ENCODE results near the gene ARHGAP26. TPM values are rescaled to one million over a fixed set of nuclear protein-coding genes. Genes with fewer than 3 reads are reported as not detected.

Gene ARHGAP26
- total RNA-seq, 1 experiment from 2014 or later, result 54.3 TPM

DNA sequence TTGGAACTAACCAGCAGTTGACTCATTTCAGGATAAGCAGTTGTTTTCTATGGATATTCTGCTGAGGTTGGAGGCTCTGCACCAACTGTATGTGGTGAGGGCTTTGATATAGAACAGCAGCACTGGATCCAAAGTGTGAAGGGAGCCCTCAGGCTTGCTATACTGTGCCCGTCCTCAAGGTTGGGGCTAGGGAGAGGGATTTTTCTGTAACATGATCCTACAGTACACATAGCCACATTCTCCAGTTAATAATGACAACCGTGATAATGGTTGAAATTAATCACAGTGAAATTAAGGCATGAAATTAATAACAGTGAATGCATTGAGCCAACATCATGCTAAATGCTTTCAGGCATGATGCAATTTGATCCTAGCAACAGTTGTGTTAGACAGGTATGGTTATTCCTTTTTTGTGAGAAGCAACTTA, 36.7 kb downstream of the ARHGAP26 start:
- Mint-ChIP-seq H3K4me1 (ENCODE audit: insufficient read depth, unreplicated experiment) (peaks cover 14% of the 10 kb centered on the region), H3K4me3 (ENCODE audit: unreplicated experiment) (no peak overlapping the region), H3K36me3 (ENCODE audit: insufficient read depth, unreplicated experiment) (no peaks in the 10 kb centered on the region), H3K27me3 (ENCODE audit: insufficient read depth, unreplicated experiment) (no peaks in the 10 kb centered on the region), H3K27ac (ENCODE audit: low read depth, unreplicated experiment) (no peak overlapping the region), H3K9me3 (ENCODE audit: unreplicated experiment) (no peaks in the 10 kb centered on the region)
- intact Hi-C loops (cut with micrococcal nuclease), result no loop called here
- no TSS peak for BruUV-seq (replicated peaks)
- POLR2A ChIA-PET, result no interaction called here
- DNase-seq (ENCODE audit: unreplicated experiment), result no peak
- TF ChIP-seq, protein P1, sequence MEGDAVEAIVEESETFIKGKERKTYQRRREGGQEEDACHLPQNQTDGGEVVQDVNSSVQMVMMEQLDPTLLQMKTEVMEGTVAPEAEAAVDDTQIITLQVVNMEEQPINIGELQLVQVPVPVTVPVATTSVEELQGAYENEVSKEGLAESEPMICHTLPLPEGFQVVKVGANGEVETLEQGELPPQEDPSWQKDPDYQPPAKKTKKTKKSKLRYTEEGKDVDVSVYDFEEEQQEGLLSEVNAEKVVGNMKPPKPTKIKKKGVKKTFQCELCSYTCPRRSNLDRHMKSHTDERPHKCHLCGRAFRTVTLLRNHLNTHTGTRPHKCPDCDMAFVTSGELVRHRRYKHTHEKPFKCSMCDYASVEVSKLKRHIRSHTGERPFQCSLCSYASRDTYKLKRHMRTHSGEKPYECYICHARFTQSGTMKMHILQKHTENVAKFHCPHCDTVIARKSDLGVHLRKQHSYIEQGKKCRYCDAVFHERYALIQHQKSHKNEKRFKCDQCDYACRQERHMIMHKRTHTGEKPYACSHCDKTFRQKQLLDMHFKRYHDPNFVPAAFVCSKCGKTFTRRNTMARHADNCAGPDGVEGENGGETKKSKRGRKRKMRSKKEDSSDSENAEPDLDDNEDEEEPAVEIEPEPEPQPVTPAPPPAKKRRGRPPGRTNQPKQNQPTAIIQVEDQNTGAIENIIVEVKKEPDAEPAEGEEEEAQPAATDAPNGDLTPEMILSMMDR (IDR thresholded peaks at IDR 0.05; ENCODE audit: unreplicated experiment), result no peak
- CTCF ChIA-PET, result no interaction called here

DNA sequence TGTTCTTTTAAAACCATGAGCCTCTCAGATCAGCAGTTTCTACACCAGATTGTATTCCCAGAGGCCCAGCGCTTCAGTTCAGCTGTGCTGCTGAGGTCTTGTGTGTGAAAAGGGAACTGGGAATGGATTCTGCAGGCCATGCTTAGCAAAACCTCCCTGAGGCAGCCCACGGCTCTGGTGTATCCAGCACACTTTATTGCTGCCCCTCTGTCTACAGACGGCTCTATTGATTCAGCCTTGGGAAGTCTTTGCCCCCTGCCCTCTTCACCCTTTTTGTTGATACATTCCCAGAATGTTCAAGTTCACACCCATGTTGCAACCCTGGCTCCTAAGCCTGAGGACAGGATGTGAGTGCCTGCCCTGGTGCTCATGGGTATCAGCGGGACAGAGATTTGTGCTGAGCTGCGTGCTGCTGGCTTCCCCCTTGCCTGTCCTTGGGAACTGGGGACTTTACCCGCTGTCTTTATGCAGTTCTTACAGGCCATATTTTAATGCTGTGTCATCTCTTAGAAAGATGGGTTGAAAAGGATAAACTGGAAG, 37.3 kb downstream of the ARHGAP26 start:
- Mint-ChIP-seq H3K27me3 (ENCODE audit: insufficient read depth, unreplicated experiment) (no peaks in the 10 kb centered on the region), H3K36me3 (ENCODE audit: insufficient read depth, unreplicated experiment) (no peaks in the 10 kb centered on the region), H3K27ac (ENCODE audit: low read depth, unreplicated experiment) (no peak overlapping the region), H3K9me3 (ENCODE audit: unreplicated experiment) (no peaks in the 10 kb centered on the region), H3K4me3 (ENCODE audit: unreplicated experiment) (no peak overlapping the region), H3K4me1 (ENCODE audit: insufficient read depth, unreplicated experiment) (peaks cover 14% of the 10 kb centered on the region)
- TF ChIP-seq, protein P1 (IDR thresholded peaks at IDR 0.05; ENCODE audit: unreplicated experiment), result no peak
- CTCF ChIA-PET, result interaction anchor here (0.5 to 0.6 kb wide), 4 partner anchors 10 to 832 kb away, joined by 3 to 4 read pairs (median 4); no protein-coding TSS in a partner anchor
- no peak for DNase-seq (ENCODE audit: unreplicated experiment)
- POLR2A ChIA-PET, result no interaction called here
- BruUV-seq (replicated peaks), result no TSS peak
- intact Hi-C loops (cut with micrococcal nuclease), result no loop called here

DNA sequence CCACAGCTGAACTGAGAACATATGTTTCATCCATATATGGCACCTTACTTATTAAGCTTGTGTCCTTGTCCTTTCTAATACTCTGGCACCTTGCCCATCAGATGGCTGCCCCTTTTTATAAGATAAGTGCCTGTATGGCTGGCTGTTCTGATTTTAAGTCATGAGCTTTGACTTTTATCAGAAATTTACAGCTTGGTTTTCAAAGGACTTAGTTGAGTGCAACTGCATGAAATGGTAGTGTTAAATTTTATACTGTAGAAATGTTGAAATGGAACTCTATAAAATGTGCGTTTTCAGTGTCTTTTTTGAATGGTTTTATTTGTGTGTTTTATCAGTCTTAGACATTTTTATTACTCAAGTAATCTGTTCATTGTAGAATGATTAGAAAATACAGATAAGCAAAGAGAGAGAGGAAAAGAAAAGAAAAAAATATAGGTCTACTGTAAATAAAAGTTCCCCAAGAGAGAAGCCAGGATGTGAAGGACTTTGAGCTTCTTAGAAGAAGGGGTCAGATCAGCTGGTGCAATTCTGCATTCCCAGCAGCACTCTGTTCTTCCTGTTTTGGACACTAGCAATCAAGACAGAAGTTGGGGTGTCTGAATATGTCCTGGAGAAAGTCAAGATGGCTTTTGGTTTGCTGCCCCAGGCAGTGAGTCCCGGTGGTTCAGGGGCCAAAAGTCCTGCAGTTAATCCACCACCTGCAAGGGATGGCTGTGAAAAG, 38.9 kb downstream of the ARHGAP26 start:
- H3K4me3 Mint-ChIP-seq (ENCODE audit: unreplicated experiment), result no peak overlapping the region
- peaks cover 14% of the 10 kb centered on the region for H3K4me1 Mint-ChIP-seq (ENCODE audit: insufficient read depth, unreplicated experiment)
- no TSS peak for BruUV-seq (replicated peaks)
- TF ChIP-seq, protein P1 (IDR thresholded peaks at IDR 0.05; ENCODE audit: unreplicated experiment), result no peak
- DNase-seq (ENCODE audit: unreplicated experiment), result no peak
- no peaks in the 10 kb centered on the region for H3K36me3 Mint-ChIP-seq (ENCODE audit: insufficient read depth, unreplicated experiment)
- H3K27ac Mint-ChIP-seq (ENCODE audit: low read depth, unreplicated experiment), result no peak overlapping the region
- H3K27me3 Mint-ChIP-seq (ENCODE audit: insufficient read depth, unreplicated experiment), result no peaks in the 10 kb centered on the region
- intact Hi-C loops (cut with micrococcal nuclease), result no loop called here
- ChIA-PET CTCF (interaction anchor here (0.7 to 1.6 kb wide), 7 partner anchors 9 to 104 kb away, joined by 3 to 4 read pairs (median 3); no protein-coding TSS in a partner anchor), POLR2A (interaction anchor here (1.0 to 1.4 kb wide), 3 partner anchors 12 to 58 kb away, joined by 3 read pairs; no protein-coding TSS in a partner anchor)
- no peaks in the 10 kb centered on the region for H3K9me3 Mint-ChIP-seq (ENCODE audit: unreplicated experiment)

DNA sequence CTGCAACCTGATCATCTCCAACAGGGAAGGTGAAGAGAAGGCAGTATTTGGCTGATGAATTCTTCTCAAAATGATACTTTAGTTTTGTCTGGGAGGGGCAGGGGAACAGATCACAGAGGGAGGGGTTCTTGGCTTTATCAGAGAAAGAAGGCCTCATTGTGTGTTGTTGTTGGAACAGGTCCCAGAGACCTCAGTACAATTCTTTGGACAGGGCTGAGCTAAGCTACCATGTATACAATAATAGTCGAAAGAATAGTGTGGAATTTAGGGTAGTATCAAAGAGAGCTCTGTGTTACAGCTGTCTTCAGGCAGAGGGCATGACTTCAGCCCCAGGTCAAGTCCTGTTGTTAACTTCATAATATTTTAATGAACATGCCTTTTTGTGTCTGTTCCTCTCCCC, 39.9 kb downstream of the ARHGAP26 start:
- H3K27me3 Mint-ChIP-seq (ENCODE audit: insufficient read depth, unreplicated experiment), result no peaks in the 10 kb centered on the region
- CTCF ChIA-PET, result interaction anchor here (0.8 to 1.5 kb wide), 2 partner anchors 8 to 13 kb away, joined by 3 to 4 read pairs; no protein-coding TSS in a partner anchor
- H3K36me3 Mint-ChIP-seq (ENCODE audit: insufficient read depth, unreplicated experiment), result no peaks in the 10 kb centered on the region
- POLR2A ChIA-PET, result no interaction called here
- intact Hi-C loops (cut with micrococcal nuclease), result no loop called here
- H3K4me3 Mint-ChIP-seq (ENCODE audit: unreplicated experiment), result no peak overlapping the region
- peaks cover 14% of the 10 kb centered on the region for H3K4me1 Mint-ChIP-seq (ENCODE audit: insufficient read depth, unreplicated experiment)
- DNase-seq (ENCODE audit: unreplicated experiment), result no peak
- H3K27ac Mint-ChIP-seq (ENCODE audit: low read depth, unreplicated experiment), result no peak overlapping the region
- H3K9me3 Mint-ChIP-seq (ENCODE audit: unreplicated experiment), result no peaks in the 10 kb centered on the region
- TF ChIP-seq, protein P1 (IDR thresholded peaks at IDR 0.05; ENCODE audit: unreplicated experiment), result no peak
- BruUV-seq (replicated peaks), result no TSS peak

All from MCF 10A (cell line).